H1 (cell line): ENCODE results near the gene TSKS. TPM values are rescaled to one million over a fixed set of nuclear protein-coding genes. Genes with fewer than 3 reads are reported as not detected.

Experiments used
- CTCF ChIA-PET: fragments of 300-600 bp; sonication (Branson Sonifier 250); formaldehyde crosslinking; loops from one replicate; lab custom pipeline; 2021; ENCODE audit not compliant: partially characterized antibody; lab: Charles Lee
- POLR2A ChIA-PET: fragments of 300-600 bp; sonication (Branson Sonifier 250); formaldehyde crosslinking; loops from one replicate; lab custom pipeline; 2021; ENCODE audit warnings: inconsistent platforms; ENCODE audit not compliant: partially characterized antibody; lab: Charles Lee
- DNase-seq, 2 experiments: peaks; one replicate each; pipeline versions ENCODE4 v3.0.0 to v3.0.0-alpha.2; 2010 to 2022; ENCODE audit warnings: low spot score in 2 of 2, low read depth in 1 of 2, mixed read lengths in 1 of 2
- FAIRE-seq: peaks from 2 replicates; lab custom pipeline; 2011; peaks lifted over from hg19 to GRCh38; lab: Jason Lieb, UNC
- H2AFZ ChIP-seq: 2 replicates; pipeline ENCODE4 v1.8.1; 2012; ENCODE audit warnings: low read length, inconsistent platforms
- H2AK5ac ChIP-seq: 2 replicates; pipeline ENCODE4 v1.6.1; 2013; ENCODE audit warnings: low read depth, low read length
- H2BK120ac ChIP-seq: replicated peaks from 2 replicates; pipeline ENCODE3; 2013; ENCODE audit warnings: low read depth, low read length, inconsistent platforms
- H2BK12ac ChIP-seq: 2 replicates; pipeline ENCODE4 v1.6.1; 2013; ENCODE audit warnings: low read depth, low read length
- H2BK15ac ChIP-seq: 2 replicates; pipeline ENCODE4 v1.6.1; 2013; ENCODE audit warnings: low read length
- H2BK20ac ChIP-seq: 2 replicates; pipeline ENCODE4 v1.6.1; 2013; ENCODE audit warnings: low read length
- H2BK5ac ChIP-seq: 2 replicates; pipeline ENCODE4 v1.6.1; 2013; ENCODE audit warnings: low read depth, low read length
- H3K14ac ChIP-seq: 2 replicates; pipeline ENCODE4 v1.6.1; 2013; ENCODE audit warnings: inconsistent platforms; ENCODE audit not compliant: insufficient read length
- H3K18ac ChIP-seq: 2 replicates; pipeline ENCODE4 v1.6.1; 2013; ENCODE audit warnings: low read length; ENCODE audit errors: extremely low read depth
- H3K23ac ChIP-seq: 2 replicates; pipeline ENCODE4 v1.6.1; 2013; ENCODE audit warnings: inconsistent platforms; ENCODE audit not compliant: insufficient read length
- H3K23me2 ChIP-seq: 2 replicates; pipeline ENCODE4 v1.6.1; 2013; ENCODE audit warnings: low read depth, low read length
- H3K27ac ChIP-seq: 2 replicates; pipeline ENCODE4 v1.6.1; 2011; ENCODE audit warnings: low read depth, low read length, inconsistent platforms
- H3K27me3 ChIP-seq, 4 experiments: replicated peaks in 1 of 4; 1 replicate in 1 of 4; 2 replicates in 3 of 4; pipeline versions ENCODE4 v1.6.1 to v1.8.1; 2011 to 2013; ENCODE audit warnings: low read length in 3 of 4, mild to moderate bottlenecking in 3 of 4, inconsistent platforms in 2 of 4, mixed read lengths in 2 of 4, moderate library complexity in 1 of 4; ENCODE audit not compliant: control insufficient read depth in 3 of 4, insufficient read depth in 3 of 4; ENCODE audit errors: extremely low read depth in 1 of 4
- H3K36me3 ChIP-seq, 4 experiments: 2 replicates each; pipeline versions ENCODE4 v1.6.1 to v1.8.1; 2011 to 2013; ENCODE audit warnings: mild to moderate bottlenecking in 4 of 4, low read length in 3 of 4, moderate library complexity in 2 of 4, control low read depth in 1 of 4, inconsistent platforms in 1 of 4; ENCODE audit not compliant: insufficient read depth in 4 of 4, control insufficient read depth in 2 of 4
- H3K4ac ChIP-seq: replicated peaks from 2 replicates; pipeline ENCODE3; 2013; ENCODE audit warnings: low read length, low read depth, mixed read lengths, inconsistent platforms; ENCODE audit not compliant: insufficient read length
- H3K4me1 ChIP-seq, 4 experiments: replicated peaks in 1 of 4; 1 replicate in 1 of 4; 2 replicates in 3 of 4; pipeline versions ENCODE4 v1.6.1 to v1.8.1; 2011 to 2013; ENCODE audit warnings: low read length in 3 of 4, inconsistent platforms in 2 of 4, mixed read lengths in 1 of 4; ENCODE audit not compliant: insufficient read depth in 4 of 4, control insufficient read depth in 3 of 4
- H3K4me2 ChIP-seq, 2 experiments: 2 replicates each; pipeline versions ENCODE4 v1.6.1 to v1.8.1; 2011 to 2013; ENCODE audit warnings: low read depth in 2 of 2, low read length in 2 of 2, control low read depth in 1 of 2, inconsistent platforms in 1 of 2, mild to moderate bottlenecking in 1 of 2; ENCODE audit not compliant: insufficient read depth in 1 of 2
- H3K4me3 ChIP-seq, 4 experiments: fragments of 200-600, 300-600 bp in 1 of 4; sonication (generic), shearing (Covaris generic), sonication (Bioruptor Twin) in 1 of 4; 2 replicates each; pipeline versions ENCODE4 v1.5.1 to v1.8.1; 2011 to 2016; ENCODE audit warnings: low read length in 4 of 4, low read depth in 3 of 4, control low read depth in 2 of 4, inconsistent platforms in 2 of 4, mild to moderate bottlenecking in 2 of 4, mixed read lengths in 1 of 4, moderate library complexity in 1 of 4; ENCODE audit not compliant: insufficient read depth in 2 of 4; ENCODE audit errors: extremely low read depth in 1 of 4
- H3K56ac ChIP-seq: replicated peaks from 2 replicates; pipeline ENCODE3; 2013; ENCODE audit warnings: low read depth, mild to moderate bottlenecking, mixed read lengths, low read length, inconsistent platforms; ENCODE audit not compliant: insufficient read length
- H3K79me1 ChIP-seq: 2 replicates; pipeline ENCODE4 v1.6.1; 2013; ENCODE audit warnings: low read depth, low read length, control low read depth
- H3K79me2 ChIP-seq, 2 experiments: 2 replicates each; pipeline versions ENCODE4 v1.6.1 to v1.8.1; 2012 to 2013; ENCODE audit warnings: low read length in 2 of 2, mild to moderate bottlenecking in 2 of 2, inconsistent platforms in 1 of 2; ENCODE audit not compliant: insufficient read depth in 2 of 2, control insufficient read depth in 1 of 2
- H3K9ac ChIP-seq, 4 experiments: replicated peaks in 1 of 4; 1 replicate in 1 of 4; 2 replicates in 3 of 4; pipeline versions ENCODE4 v1.6.1 to v1.8.1; 2011 to 2013; ENCODE audit warnings: low read depth in 3 of 4, low read length in 3 of 4, control low read depth in 2 of 4, mild to moderate bottlenecking in 2 of 4, moderate library complexity in 2 of 4, inconsistent platforms in 1 of 4; ENCODE audit errors: extremely low read depth in 1 of 4
- H3K9me3 ChIP-seq, 2 experiments: 2 replicates each; pipeline versions ENCODE4 v1.6.1 to v1.8.1; 2012 to 2013; ENCODE audit warnings: mild to moderate bottlenecking in 2 of 2, moderate library complexity in 2 of 2, control low read depth in 1 of 2, inconsistent platforms in 1 of 2, low read depth in 1 of 2, low read length in 1 of 2, mixed read lengths in 1 of 2; ENCODE audit not compliant: insufficient read depth in 2 of 2
- H4K20me1 ChIP-seq, 2 experiments: replicated peaks in 1 of 2; 2 replicates each; pipeline versions ENCODE3 to v1.8.1; 2011 to 2013; ENCODE audit warnings: inconsistent platforms in 2 of 2, low read length in 2 of 2, mild to moderate bottlenecking in 1 of 2; ENCODE audit not compliant: insufficient read depth in 2 of 2, control insufficient read depth in 1 of 2
- H4K5ac ChIP-seq: 2 replicates; pipeline ENCODE4 v1.6.1; 2013; ENCODE audit warnings: low read length, low read depth, mixed read lengths, inconsistent platforms; ENCODE audit not compliant: insufficient read length
- H4K8ac ChIP-seq: 2 replicates; pipeline ENCODE4 v1.8.0; 2013; ENCODE audit warnings: mild to moderate bottlenecking, moderate library complexity, low read length, inconsistent platforms; ENCODE audit not compliant: insufficient read depth; ENCODE audit errors: extremely low read depth
- H4K91ac ChIP-seq: replicated peaks from 2 replicates; pipeline ENCODE3; 2013; ENCODE audit warnings: low read length, mixed read lengths, inconsistent platforms; ENCODE audit not compliant: insufficient read length
- BCL11A ChIP-seq, 2 experiments: IDR thresholded peaks; one replicate each; pipeline ENCODE4 v1.6.1; 2011; ENCODE audit warnings: low read depth in 2 of 2, low read length in 2 of 2, mild to moderate bottlenecking in 2 of 2
- CHD1 ChIP-seq: IDR thresholded peaks from 2 replicates; pipeline ENCODE4 v1.6.1; 2012; ENCODE audit warnings: low read depth, low read length, improper control_type of control experiment
- EGR1 ChIP-seq: IDR thresholded peaks from 2 replicates; pipeline ENCODE4 v1.6.1; 2011; ENCODE audit warnings: low read depth, low read length, borderline replicate concordance
- EP300 ChIP-seq, 2 experiments: IDR thresholded peaks; 1 replicate in 1 of 2; 2 replicates in 1 of 2; pipeline ENCODE4 v1.6.1; 2011 to 2012; ENCODE audit warnings: low read depth in 2 of 2, low read length in 2 of 2, mild to moderate bottlenecking in 2 of 2, borderline replicate concordance in 1 of 2, inconsistent platforms in 1 of 2, moderate library complexity in 1 of 2
- HDAC2 ChIP-seq, 2 experiments: fragments of 300-600 bp in 1 of 2; sonication (generic) in 1 of 2; IDR thresholded peaks; 2 replicates each; pipeline ENCODE4 v1.6.1; 2011 to 2012; ENCODE audit warnings: low read depth in 2 of 2, low read length in 2 of 2, mild to moderate bottlenecking in 2 of 2, moderate library complexity in 2 of 2, borderline replicate concordance in 1 of 2, inconsistent platforms in 1 of 2
- HDAC6 ChIP-seq: IDR thresholded peaks from one replicate; pipeline ENCODE4 v1.7.1; 2012; ENCODE audit warnings: low read depth, mild to moderate bottlenecking, inconsistent platforms, low read length, moderate library complexity
- JUN ChIP-seq: IDR thresholded peaks from 2 replicates; pipeline ENCODE4 v1.6.1; 2011; ENCODE audit warnings: low read depth, mild to moderate bottlenecking, improper control_type of control experiment, low read length
- KDM4A ChIP-seq: IDR thresholded peaks from one replicate; pipeline ENCODE4 v1.7.1; 2012; ENCODE audit warnings: low read depth, mild to moderate bottlenecking, moderate library complexity, low read length, inconsistent platforms; ENCODE audit not compliant: severe bottlenecking
- NANOG ChIP-seq: IDR thresholded peaks from 2 replicates; pipeline ENCODE4 v1.6.1; 2011; ENCODE audit warnings: low read length, low read depth, mild to moderate bottlenecking, inconsistent platforms; ENCODE audit not compliant: insufficient read depth, poor library complexity, severe bottlenecking
- POLR2A ChIP-seq, 2 experiments: IDR thresholded peaks; 1 replicate in 1 of 2; 2 replicates in 1 of 2; pipeline ENCODE4 v1.6.1; 2011; ENCODE audit warnings: low read depth in 2 of 2, low read length in 2 of 2, mild to moderate bottlenecking in 2 of 2; ENCODE audit errors: control extremely low read depth in 1 of 2
- RBBP5 ChIP-seq: IDR thresholded peaks from 2 replicates; pipeline ENCODE4 v1.7.1; 2012; ENCODE audit warnings: low read depth, mild to moderate bottlenecking, inconsistent platforms, low read length, moderate library complexity, borderline replicate concordance
- SP2 ChIP-seq: IDR thresholded peaks from 2 replicates; pipeline ENCODE4 v1.6.1; 2012; ENCODE audit warnings: mild to moderate bottlenecking, low read length, inconsistent platforms
- USF2 ChIP-seq: IDR thresholded peaks from 2 replicates; pipeline ENCODE4 v1.6.1; 2011; ENCODE audit warnings: low read length, improper control_type of control experiment
- WGBS, 2 experiments: shearing (Covaris generic) in 1 of 2; methylation state at CpG; one replicate each; pipeline versions ENCODE4 v1.1.6 to v1.1.7; 2013 to 2015; ENCODE audit warnings: low lambda C conversion rate in 2 of 2, mixed read lengths in 2 of 2, inconsistent platforms in 1 of 2, low coverage in 1 of 2, missing lambda C conversion rate in 1 of 2; ENCODE audit not compliant: insufficient replicate concordance in 2 of 2, insufficient coverage in 1 of 2, insufficient read length in 1 of 2; ENCODE audit errors: extremely low coverage in 1 of 2, missing lambda C conversion rate in 1 of 2; 5-methylcytosine and 5-hydroxymethylcytosine counted together
- polyA plus RNA-seq, 7 experiments: library from polyadenylated mRNA; depleted of rRNA in 3 of 7; stranded (reverse) in 5 of 7; unstranded in 2 of 7; fragments of >200 nt in 5 of 7; fragments of 200-250 nt in 2 of 7; gene quantifications; 1 replicate in 5 of 7; 2 replicates in 1 of 7; 4 replicates in 1 of 7; pipeline versions ENCODE4 v1.2.1 to v1.2.3, GENCODE V29; 2011 to 2013; ENCODE audit warnings: missing spikeins in 2 of 7, mixed read lengths in 2 of 7
- total RNA-seq: library from RNA; stranded (reverse); fragmentation: NEBNext Ultra II Directional; extraction: Animal tissue kit (Norgen Biotek cat#: 25700); gene quantifications from 2 replicates; pipeline ENCODE4 v1.2.1, GENCODE V29; 2021

TSKS gene
- total and polyA plus RNA-seq, 2 of the 8 experiments (the other 6 are each of a cell fraction or from before 2014, with no cell fraction given) = 0.21 TPM; not detected in 1

- Histone ChIP-seq H3K4me1 (peaks cover 0 to 2% (median 0%) of the 10 kb centered on the region in 4 experiments; a peak in 2 of 7 replicates), H3K23ac (no peak overlapping the region), H2BK12ac (no peak overlapping the region), H3K79me2 (no peaks in the 10 kb centered on the region), H3K4me3 (no peak overlapping the region), H3K9me3 (no peaks in the 10 kb centered on the region), H3K79me1 (peaks cover 2% of the 10 kb centered on the region; the same call in 1 of the 2 replicates), H3K56ac (no peak overlapping the region), H3K4ac (no peak overlapping the region), H4K5ac (no peak overlapping the region), H3K36me3 (peaks cover 6 to 53% (median 29%) of the 10 kb centered on the region in 4 experiments; a peak in 7 of 8 replicates), H3K23me2 (no peaks in the 10 kb centered on the region), H3K27ac (no peak overlapping the region), H3K14ac (no peak overlapping the region), H2BK120ac (no peak overlapping the region), H2AK5ac (no peak overlapping the region), H3K27me3 (no peaks in the 10 kb centered on the region), H4K91ac (no peak overlapping the region), H2AFZ (no peak overlapping the region), H3K18ac (no peak overlapping the region), H4K20me1 (peaks cover 4 to 13% of the 10 kb centered on the region in 2 experiments), H2BK5ac (no peak overlapping the region), H4K8ac (no peak overlapping the region), H2BK15ac (no peak overlapping the region), H3K9ac (no peak overlapping the region), H2BK20ac (no peak overlapping the region), H3K4me2 (no peak overlapping the region)
- POLR2A ChIA-PET = no interaction called here
- FAIRE-seq = no peak
- CTCF ChIA-PET = interaction anchor here (0.8 to 1.6 kb wide), 6 partner anchors 9 to 78 kb away, joined by 3 to 5 read pairs (median 3); no protein-coding TSS in a partner anchor
- WGBS, 2 experiments = 95% methylated on average over 20 of the region's 20 CpGs; no CpG with 5 or more reads in 1 of the 2 experiments
- DNase-seq = no peak
- TF ChIP-seq CHD1 (no peak), JUN (no peak), BCL11A (IDR thresholded peaks at IDR 0.05; ENCODE audit: low read depth in 2 of 2, low read length in 2 of 2) (no peak), KDM4A (no peak), RBBP5 (no peak), EGR1 (no peak), EP300 (IDR thresholded peaks at IDR 0.05; ENCODE audit: borderline replicate concordance in 1 of 2, low read depth in 2 of 2, low read length in 2 of 2) (no peak), HDAC2 (IDR thresholded peaks at IDR 0.05; ENCODE audit: borderline replicate concordance in 1 of 2, low read depth in 2 of 2, low read length in 2 of 2) (no peak), HDAC6 (no peak), NANOG (no peak), SP2 (no peak), USF2 (no peak), POLR2A (IDR thresholded peaks at IDR 0.05; ENCODE audit: control extremely low read depth in 1 of 2, low read depth in 2 of 2, low read length in 2 of 2) (no peak)
Observed at GRCh38 chr19:49795615-49796014, 32.5 kb upstream of the TSKS start.
